ENCODE results near the gene COLEC12.

Gene COLEC12

GRCh38 chr18:289026-289425 lies 211.5 kb downstream of the COLEC12 start:
- DNase-seq (ENCODE audit: low read depth in 2 of 2), result no peak

DNA sequence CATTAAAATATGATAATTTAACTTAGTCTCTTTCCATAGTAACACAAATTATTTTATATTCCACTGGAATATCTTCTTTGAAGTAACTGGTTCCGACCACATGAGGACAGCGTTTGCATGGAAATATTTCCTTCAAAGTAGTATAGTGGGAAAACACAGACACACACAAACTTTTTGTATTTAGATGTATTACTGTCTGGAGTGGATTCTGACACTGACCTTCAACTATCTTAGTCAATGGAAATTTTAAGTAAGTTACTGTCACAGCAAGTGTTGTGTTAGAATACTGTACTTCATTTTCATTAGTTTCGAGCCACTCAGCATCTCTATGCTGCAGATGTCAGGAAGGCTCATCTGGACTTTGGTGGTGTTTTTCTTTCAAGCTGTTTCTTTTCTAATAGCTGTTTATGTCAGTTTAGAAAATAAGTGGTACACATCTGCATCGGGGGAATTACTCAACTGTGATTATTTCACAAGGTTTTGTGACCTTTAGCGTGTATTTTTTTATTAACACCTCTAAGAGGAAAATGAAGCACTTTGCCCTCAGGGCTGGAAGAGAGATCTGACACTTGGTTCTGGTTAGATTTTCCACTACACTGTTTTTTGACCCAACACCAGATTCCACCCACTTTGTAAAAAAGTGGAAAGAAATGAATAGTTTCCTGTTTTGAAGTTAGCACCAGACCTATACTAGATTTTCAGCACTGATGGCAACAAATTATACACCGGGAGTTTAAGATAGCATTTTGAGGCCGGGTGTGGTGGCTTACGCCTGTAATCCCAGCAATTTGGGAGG lies 213.8 kb downstream of the COLEC12 start:
- no peak for DNase-seq (ENCODE audit: low read depth in 2 of 2)

- DNase-seq (ENCODE audit: low read depth in 2 of 2), result no peak
Measured at GRCh38 chr18:285817-286216, 214.7 kb downstream of the COLEC12 start.

DNA sequence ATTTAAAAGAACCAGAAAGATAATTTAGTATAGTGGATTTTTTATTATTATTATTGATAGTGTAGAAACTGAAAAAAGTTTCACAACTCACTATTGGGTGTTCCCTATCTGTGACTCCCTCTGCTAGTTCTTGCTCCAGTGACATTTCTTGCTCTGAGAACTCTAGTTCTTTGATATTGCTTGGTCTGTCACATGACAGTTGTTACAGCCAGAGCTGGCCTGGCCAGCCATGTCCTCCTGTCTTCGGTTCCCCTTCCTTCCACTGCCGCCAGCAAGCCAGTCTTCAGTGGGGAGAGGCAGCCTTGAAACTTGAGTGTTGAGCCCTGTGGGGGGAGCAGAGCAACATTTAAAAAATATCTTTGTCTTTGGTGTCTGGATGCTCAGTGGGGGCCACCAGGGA lies 225.0 kb downstream of the COLEC12 start:
- DNase-seq (ENCODE audit: low read depth in 2 of 2), result no peak

GRCh38 chr18:274313-274712 lies 226.2 kb downstream of the COLEC12 start:
- DNase-seq (ENCODE audit: low read depth in 2 of 2), result no peak

GRCh38 chr18:273525-273924 lies 227.0 kb downstream of the COLEC12 start:
- DNase-seq (ENCODE audit: low read depth in 2 of 2), result no peak

DNA sequence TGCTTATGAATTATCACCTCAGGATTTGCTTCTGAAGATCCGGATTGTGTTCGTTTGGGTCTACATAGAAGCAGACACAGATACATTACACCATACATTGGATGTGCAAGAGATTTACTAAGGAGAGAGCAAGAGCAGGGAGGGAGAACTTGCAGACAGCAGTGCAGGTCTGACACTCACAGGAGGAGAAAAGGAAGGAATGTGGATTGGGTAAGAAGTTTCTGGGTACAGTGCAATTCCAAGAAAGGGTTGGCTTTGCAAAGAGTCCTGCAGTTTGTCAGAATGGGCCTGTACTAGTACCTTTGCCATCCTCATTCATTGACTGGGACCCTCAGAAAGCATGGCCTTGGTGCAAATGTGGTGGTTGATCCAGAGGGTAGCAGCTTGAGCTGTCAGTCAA lies 227.9 kb downstream of the COLEC12 start:
- no peak for DNase-seq (ENCODE audit: low read depth in 2 of 2)

DNA sequence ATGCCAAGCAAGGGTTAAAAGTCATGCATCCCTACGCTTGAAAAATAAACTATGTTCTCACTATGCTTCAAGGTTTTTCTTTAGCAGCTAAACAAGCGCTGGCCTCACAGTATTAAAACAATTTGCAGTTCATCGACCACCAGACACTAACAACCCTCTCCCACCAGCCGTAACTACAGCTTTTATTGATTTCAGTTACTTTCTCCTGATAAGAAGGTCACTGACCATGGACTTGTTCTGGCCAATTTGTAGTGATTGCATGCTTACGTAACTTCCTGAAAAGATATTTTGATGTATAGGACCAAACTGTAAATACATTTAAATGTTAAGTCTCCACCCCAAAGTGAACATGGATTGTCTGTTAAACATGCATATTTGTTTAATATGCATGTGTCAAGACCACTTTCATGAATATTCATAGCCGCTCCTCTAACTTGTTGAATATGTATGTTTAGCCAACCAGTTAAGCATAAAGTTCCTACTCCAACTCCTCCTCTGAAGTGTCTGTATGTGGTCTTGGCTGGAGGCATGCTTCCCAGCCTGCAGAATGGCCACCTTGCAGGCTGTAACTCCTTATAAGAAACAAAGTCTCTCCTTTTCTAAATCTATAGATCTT lies 230.9 kb downstream of the COLEC12 start:
- DNase-seq (ENCODE audit: low read depth in 2 of 2), result no peak

GRCh38 chr18:267688-268552 lies 232.6 kb downstream of the COLEC12 start, which contains the start of gene THOC1:
Gene THOC1 (minus strand): TSS chr18:268047. CDS start chr18:268019, 28 bp downstream.
- DNase-seq (ENCODE audit: low read depth in 2 of 2), result peak; percentile 87 to 90

- no peak for DNase-seq (ENCODE audit: low read depth in 2 of 2)
Measured at GRCh38 chr18:267380-267687, 233.2 kb downstream of the COLEC12 start.
